Fibroblast of peridontal ligament (primary cell): ENCODE measurements around the gene TTC23.

Experiments
- DNase-seq: peaks from one replicate; pipeline ENCODE4 v3.0.0-alpha.2; 2010; ENCODE audit errors: extremely low read depth

The TTC23 gene

GRCh38 chr15:99139276-99139675, 110.1 kb downstream of the TTC23 start:
- no peak for DNase-seq

GRCh38 chr15:99138491-99138982, 110.8 kb downstream of the TTC23 start:
- DNase-seq = no peak

- DNase-seq = no peak
Measured at GRCh38 chr15:99137877-99138276, 111.5 kb downstream of the TTC23 start.

- no peak for DNase-seq
Measured at GRCh38 chr15:99137111-99137546, 112.3 kb downstream of the TTC23 start.

- peak; percentile 35 for DNase-seq
Measured at GRCh38 chr15:99135194-99135593, 114.2 kb downstream of the TTC23 start.

- no peak for DNase-seq
Measured at GRCh38 chr15:99134317-99134821, 115.0 kb downstream of the TTC23 start.

- no peak for DNase-seq
Measured at GRCh38 chr15:99132634-99133287, 116.6 kb downstream of the TTC23 start.

GRCh38 chr15:99132122-99132521, 117.3 kb downstream of the TTC23 start:
- no peak for DNase-seq

- no peak for DNase-seq
Measured at GRCh38 chr15:99131441-99132023, 117.8 kb downstream of the TTC23 start.

- no peak for DNase-seq
Measured at GRCh38 chr15:99130765-99131440, 118.5 kb downstream of the TTC23 start.

- DNase-seq = no peak
Measured at GRCh38 chr15:99130314-99130713, 119.1 kb downstream of the TTC23 start.

- no peak for DNase-seq
Measured at GRCh38 chr15:99129644-99130043, 119.7 kb downstream of the TTC23 start.

GRCh38 chr15:99128411-99128810, 121.0 kb downstream of the TTC23 start:
- DNase-seq = no peak

GRCh38 chr15:99127773-99128172, 121.6 kb downstream of the TTC23 start:
- DNase-seq = no peak

- DNase-seq = no peak
Measured at GRCh38 chr15:99126930-99127329, 122.5 kb downstream of the TTC23 start.

GRCh38 chr15:99126131-99126588, 123.2 kb downstream of the TTC23 start:
- no peak for DNase-seq

GRCh38 chr15:99125061-99125891, 124.1 kb downstream of the TTC23 start:
- DNase-seq = no peak

GRCh38 chr15:99124641-99125040, 124.7 kb downstream of the TTC23 start:
- DNase-seq = no peak

- peak; percentile 96 for DNase-seq
Measured at GRCh38 chr15:99123713-99124451, 125.5 kb downstream of the TTC23 start.

- no peak for DNase-seq
Measured at GRCh38 chr15:99122831-99123712, 126.3 kb downstream of the TTC23 start.
